ENCODE data around the gene EMP2. TPM values are rescaled to one million over a fixed set of nuclear protein-coding genes. Genes with fewer than 3 reads are reported as not detected.

Gene EMP2
- total and polyA plus RNA-seq, 2 of the 4 experiments (the other 2 are of a cell fraction) = 13.8 to 18.3 TPM

- no peak overlapping the region for H3K27ac ChIP-seq (ENCODE audit: insufficient read depth, low read length)
- H2AK5ac ChIP-seq (ENCODE audit: low read depth, low read length) = no peak overlapping the region
- BruUV-seq (replicated peaks) = no TSS peak
- intact Hi-C loops (cut with micrococcal nuclease) = no loop called here
- no peaks in the 10 kb centered on the region for H3K79me1 ChIP-seq (ENCODE audit: low read depth in 1 of 2, low read length in 2 of 2)
- TF ChIP-seq CHD1 (IDR thresholded peaks at IDR 0.05; ENCODE audit: low read depth, low read length) (no peak), RAD21 (IDR thresholded peaks at IDR 0.05; ENCODE audit: low read length) (no peak), USF2 (IDR thresholded peaks at IDR 0.05; ENCODE audit: low read depth, low read length) (no peak)
- no peaks in the 10 kb centered on the region for H4K20me1 ChIP-seq (ENCODE audit: insufficient read depth, low read length)
- no peak overlapping the region for H4K8ac ChIP-seq (ENCODE audit: low read depth in 2 of 2, low read length in 2 of 2)
- no peak overlapping the region for H2BK5ac ChIP-seq (ENCODE audit: low read depth, low read length, poor library complexity, severe bottlenecking)
- 0 out of 2 replicates have a peak, but pooled peaks cover 3% of the 10 kb centered on the region for H3K9me1 ChIP-seq (ENCODE audit: insufficient read depth, low read length)
- ChIA-PET POLR2A (ENCODE audit: unreplicated experiment) (no interaction called here), CTCF (no interaction called here)
- H4K5ac ChIP-seq (ENCODE audit: low read depth, low read length) = no peak overlapping the region
- DNase-seq (no peak), ATAC-seq (ENCODE audit: low read depth) (no peak)
- no peak overlapping the region for H3K4ac ChIP-seq (ENCODE audit: low read depth, low read length)
- no peaks in the 10 kb centered on the region for H3K36me3 ChIP-seq (ENCODE audit: control insufficient read depth, insufficient read depth, low read length)
- H3K4me1 ChIP-seq (ENCODE audit: control insufficient read depth, insufficient read depth, low read length) = peaks cover 3% of the 10 kb centered on the region
- WGBS, 2 experiments (ENCODE audit: extremely low coverage in 2 of 2, insufficient read length in 1 of 2) = no CpG with 5 or more reads among the region's 2 CpGs
- H3K23ac ChIP-seq (ENCODE audit: low read depth, low read length) = no peak overlapping the region
- H2BK20ac ChIP-seq (ENCODE audit: low read depth, low read length) = no peak overlapping the region
- no peak overlapping the region for H3K18ac ChIP-seq (ENCODE audit: low read depth, low read length)
- in situ Hi-C loops (cut with MboI; ENCODE audit: low sequenced_read_pairs) = no loop called here
- no peak overlapping the region for H2AFZ ChIP-seq (replicated peaks; ENCODE audit: low read length, poor library complexity)
- peaks cover 7% of the 10 kb centered on the region; the same call in 1 of the 2 replicates for H3K27me3 ChIP-seq (ENCODE audit: control insufficient read depth, insufficient read depth, low read length)
- H3K56ac ChIP-seq (ENCODE audit: extremely low read depth, insufficient read depth, low read length) = no peak overlapping the region
- no peak overlapping the region for H4K91ac ChIP-seq (ENCODE audit: insufficient read depth, low read depth, low read length)
- dilution Hi-C loops (cut with HindIII; ENCODE audit: low sequenced_read_pairs, unreplicated experiment) = no loop called here
- H3K4me2 ChIP-seq (ENCODE audit: low read depth, low read length) = no peak overlapping the region
- no peak overlapping the region for H2AK9ac ChIP-seq (replicated peaks; ENCODE audit: low read depth, low read length, poor library complexity)
- H3K9me3 ChIP-seq (ENCODE audit: control insufficient read depth, insufficient read depth, low read length) = no peaks in the 10 kb centered on the region
- H2BK120ac ChIP-seq (ENCODE audit: low read depth, low read length) = no peak overlapping the region
- H2BK15ac ChIP-seq (ENCODE audit: low read depth, low read length) = no peak overlapping the region
- no peak overlapping the region for H3K4me3 ChIP-seq (ENCODE audit: insufficient read depth, low read depth, low read length)
- no peak overlapping the region for H3K9ac ChIP-seq (ENCODE audit: low read depth, low read length)
- no peak overlapping the region for H3K14ac ChIP-seq (replicated peaks; ENCODE audit: low read depth, low read length)
Measured at GRCh38 chr16:10587622-10588021, 7.2 kb upstream of the EMP2 start.
